Neural cell (in vitro differentiated cells): ENCODE measurements around the gene ZIK1. TPM values are rescaled to one million over a fixed set of nuclear protein-coding genes. Genes with fewer than 3 reads are reported as not detected.

ENCODE experiments used
- H2AFZ ChIP-seq: fragments of 200-600, 300-800 bp; sonication (generic), shearing (Covaris generic); 2 replicates; pipeline ENCODE4 v1.6.0; 2014; ENCODE audit warnings: low read depth, mild to moderate bottlenecking, antibody characterized with exemption, low read length, moderate library complexity
- H3F3A ChIP-seq: fragments of 200-600 bp; shearing (Covaris generic); 2 replicates; pipeline ENCODE4 v1.6.1; 2016; ENCODE audit warnings: mild to moderate bottlenecking, moderate library complexity, mixed read lengths, antibody characterized with exemption, low read length; ENCODE audit not compliant: insufficient read depth, poor library complexity, severe bottlenecking
- H3K27ac ChIP-seq: fragments of 200-600, 300-800 bp; sonication (generic), shearing (Covaris generic); 2 replicates; pipeline ENCODE4 v1.5.1; 2014; ENCODE audit warnings: mild to moderate bottlenecking, low read length, moderate library complexity
- H3K27me3 ChIP-seq: fragments of 300-800, 200-600 bp; sonication (generic), shearing (Covaris generic); 2 replicates; pipeline ENCODE4 v1.6.0; 2014; ENCODE audit warnings: mild to moderate bottlenecking, low read depth, low read length, moderate library complexity; ENCODE audit not compliant: insufficient read depth
- H3K36me3 ChIP-seq: fragments of 300-800, 200-600 bp; sonication (generic), shearing (Covaris generic); 2 replicates; pipeline ENCODE4 v1.5.1; 2014; ENCODE audit warnings: mild to moderate bottlenecking, antibody characterized with exemption, low read length, moderate library complexity; ENCODE audit not compliant: insufficient read depth
- H3K4me2 ChIP-seq: fragments of 300-800, 200-600 bp; sonication (generic), shearing (Covaris generic); 2 replicates; pipeline ENCODE4 v1.6.0; 2014; ENCODE audit warnings: mild to moderate bottlenecking, low read length
- H3K4me3 ChIP-seq: fragments of 300-800, 200-600 bp; sonication (generic), shearing (Covaris generic); 2 replicates; pipeline ENCODE4 v1.5.1; 2014; ENCODE audit warnings: mild to moderate bottlenecking, low read length, moderate library complexity
- H3K79me2 ChIP-seq: fragments of 200-600 bp; shearing (Covaris generic); replicated peaks from 2 replicates; pipeline ENCODE4 v1.6.0; 2014; ENCODE audit warnings: mild to moderate bottlenecking, low read length, moderate library complexity; ENCODE audit not compliant: insufficient read depth
- H3K9ac ChIP-seq: fragments of 300-800, 200-600 bp; sonication (generic), shearing (Covaris generic); 2 replicates; pipeline ENCODE4 v1.6.1; 2016; ENCODE audit warnings: mild to moderate bottlenecking, low read length, mixed read lengths
- H3K9me2 ChIP-seq: fragments of 200-600 bp; shearing (Covaris generic); 2 replicates; pipeline ENCODE4 v1.6.1; 2016; ENCODE audit warnings: mild to moderate bottlenecking, low read length, mixed read lengths; ENCODE audit not compliant: insufficient read depth
- H3K9me3 ChIP-seq: fragments of 200-600, 300-800 bp; sonication (generic), shearing (Covaris generic); 2 replicates; pipeline ENCODE4 v1.6.1; 2016; ENCODE audit warnings: mild to moderate bottlenecking, mixed run types, low read length, moderate library complexity, mixed read lengths
- H4K20me1 ChIP-seq: fragments of 200-600 bp; shearing (Covaris generic); 2 replicates; pipeline ENCODE4 v1.6.1; 2016; ENCODE audit warnings: mild to moderate bottlenecking, mixed run types; ENCODE audit not compliant: insufficient read depth
- EP300 ChIP-seq: fragments of 450-650 bp; conservative IDR thresholded peaks from 2 replicates; pipeline ENCODE4 v1.6.1; 2014; ENCODE audit warnings: antibody characterized with exemption, mild to moderate bottlenecking, moderate library complexity; ENCODE audit not compliant: poor library complexity, severe bottlenecking
- EZH2 ChIP-seq: fragments of 200-600, 300-800 bp; shearing (Covaris generic), sonication (generic); IDR thresholded peaks from 2 replicates; pipeline ENCODE4 v1.6.1; 2014; ENCODE audit warnings: antibody characterized with exemption, low read length, borderline replicate concordance, mild to moderate bottlenecking; ENCODE audit not compliant: insufficient read depth, poor library complexity, severe bottlenecking
- MXI1 ChIP-seq: fragments of 450-650 bp; conservative IDR thresholded peaks from 2 replicates; pipeline ENCODE4 v1.6.1; 2014; ENCODE audit warnings: antibody characterized with exemption, mild to moderate bottlenecking; ENCODE audit not compliant: poor library complexity, severe bottlenecking
- POLR2AphosphoS5 ChIP-seq: IDR thresholded peaks from 2 replicates; pipeline ENCODE4 v1.6.1; 2012
- RAD21 ChIP-seq: fragments of 450-650 bp; conservative IDR thresholded peaks from 2 replicates; pipeline ENCODE4 v1.6.1; 2014; ENCODE audit warnings: antibody characterized with exemption, mild to moderate bottlenecking, moderate library complexity
- SMC3 ChIP-seq: fragments of 450-650 bp; conservative IDR thresholded peaks from 2 replicates; pipeline ENCODE4 v1.6.1; 2014; ENCODE audit warnings: antibody characterized with exemption, mild to moderate bottlenecking, moderate library complexity; ENCODE audit not compliant: poor library complexity
- TAF1 ChIP-seq: IDR thresholded peaks from 2 replicates; pipeline ENCODE4 v1.6.1; 2012; ENCODE audit warnings: low read depth
- polyA plus RNA-seq: library from polyadenylated mRNA; depleted of rRNA; stranded (reverse); fragments of >200 nt; gene quantifications from 2 replicates; pipeline ENCODE4 v1.2.3, GENCODE V29; 2014
- TF ChIP-seq, protein P1 (sequence below): IDR thresholded peaks from 2 replicates; pipeline ENCODE4 v1.6.1; 2012; ENCODE audit warnings: borderline replicate concordance
- TF ChIP-seq, protein P2 (sequence below): fragments of 450-650 bp; IDR thresholded peaks from 2 replicates; pipeline ENCODE4 v1.5.1; 2014; ENCODE audit warnings: antibody characterized with exemption, mild to moderate bottlenecking, moderate library complexity; ENCODE audit not compliant: poor library complexity, severe bottlenecking

The ZIK1 gene
- polyA plus RNA-seq, 1 donor from 2014 or later, result 25.2 TPM

DNA sequence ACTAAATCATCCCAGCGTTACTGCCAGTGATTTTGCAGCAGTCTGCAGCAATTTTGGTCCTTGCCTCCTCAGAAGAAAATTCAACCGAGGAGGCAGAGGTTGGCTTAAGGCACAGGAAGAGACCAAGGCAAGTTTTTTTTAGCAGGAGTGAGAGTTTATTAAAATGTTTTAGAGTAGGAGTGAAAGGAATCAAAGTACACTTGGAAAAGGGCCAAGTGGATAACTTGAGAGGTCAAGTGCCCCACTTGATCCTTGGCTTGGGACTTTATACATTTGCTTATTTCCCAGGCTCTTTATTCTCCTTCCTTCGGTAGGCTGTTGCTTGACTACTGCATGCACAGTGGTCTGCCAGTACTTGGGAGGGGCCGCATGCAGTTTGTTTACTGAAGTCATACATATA lies 27.2 kb downstream of the ZIK1 start:
- H3K9me3 ChIP-seq, result no peaks in the 10 kb centered on the region
- no peaks in the 10 kb centered on the region for H3K27me3 ChIP-seq
- no peak overlapping the region for H3K4me2 ChIP-seq
- no peak overlapping the region for H3K4me3 ChIP-seq
- H4K20me1 ChIP-seq, result no peaks in the 10 kb centered on the region
- H3K79me2 ChIP-seq, result peaks cover 26% of the 10 kb centered on the region
- H3K9ac ChIP-seq, result no peak overlapping the region
- H3K9me2 ChIP-seq, result no peaks in the 10 kb centered on the region
- H3K36me3 ChIP-seq, result peaks cover 9% of the 10 kb centered on the region
- no peak overlapping the region for H2AFZ ChIP-seq
- H3K27ac ChIP-seq, result no peak overlapping the region
- TF ChIP-seq MXI1 (no peak), EP300 (no peak), RAD21 (no peak), TAF1 (no peak), SMC3 (no peak), POLR2AphosphoS5 (no peak), EZH2 (no peak)
- TF ChIP-seq, protein P1, sequence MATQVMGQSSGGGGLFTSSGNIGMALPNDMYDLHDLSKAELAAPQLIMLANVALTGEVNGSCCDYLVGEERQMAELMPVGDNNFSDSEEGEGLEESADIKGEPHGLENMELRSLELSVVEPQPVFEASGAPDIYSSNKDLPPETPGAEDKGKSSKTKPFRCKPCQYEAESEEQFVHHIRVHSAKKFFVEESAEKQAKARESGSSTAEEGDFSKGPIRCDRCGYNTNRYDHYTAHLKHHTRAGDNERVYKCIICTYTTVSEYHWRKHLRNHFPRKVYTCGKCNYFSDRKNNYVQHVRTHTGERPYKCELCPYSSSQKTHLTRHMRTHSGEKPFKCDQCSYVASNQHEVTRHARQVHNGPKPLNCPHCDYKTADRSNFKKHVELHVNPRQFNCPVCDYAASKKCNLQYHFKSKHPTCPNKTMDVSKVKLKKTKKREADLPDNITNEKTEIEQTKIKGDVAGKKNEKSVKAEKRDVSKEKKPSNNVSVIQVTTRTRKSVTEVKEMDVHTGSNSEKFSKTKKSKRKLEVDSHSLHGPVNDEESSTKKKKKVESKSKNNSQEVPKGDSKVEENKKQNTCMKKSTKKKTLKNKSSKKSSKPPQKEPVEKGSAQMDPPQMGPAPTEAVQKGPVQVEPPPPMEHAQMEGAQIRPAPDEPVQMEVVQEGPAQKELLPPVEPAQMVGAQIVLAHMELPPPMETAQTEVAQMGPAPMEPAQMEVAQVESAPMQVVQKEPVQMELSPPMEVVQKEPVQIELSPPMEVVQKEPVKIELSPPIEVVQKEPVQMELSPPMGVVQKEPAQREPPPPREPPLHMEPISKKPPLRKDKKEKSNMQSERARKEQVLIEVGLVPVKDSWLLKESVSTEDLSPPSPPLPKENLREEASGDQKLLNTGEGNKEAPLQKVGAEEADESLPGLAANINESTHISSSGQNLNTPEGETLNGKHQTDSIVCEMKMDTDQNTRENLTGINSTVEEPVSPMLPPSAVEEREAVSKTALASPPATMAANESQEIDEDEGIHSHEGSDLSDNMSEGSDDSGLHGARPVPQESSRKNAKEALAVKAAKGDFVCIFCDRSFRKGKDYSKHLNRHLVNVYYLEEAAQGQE, result no peak
- TF ChIP-seq, protein P2, sequence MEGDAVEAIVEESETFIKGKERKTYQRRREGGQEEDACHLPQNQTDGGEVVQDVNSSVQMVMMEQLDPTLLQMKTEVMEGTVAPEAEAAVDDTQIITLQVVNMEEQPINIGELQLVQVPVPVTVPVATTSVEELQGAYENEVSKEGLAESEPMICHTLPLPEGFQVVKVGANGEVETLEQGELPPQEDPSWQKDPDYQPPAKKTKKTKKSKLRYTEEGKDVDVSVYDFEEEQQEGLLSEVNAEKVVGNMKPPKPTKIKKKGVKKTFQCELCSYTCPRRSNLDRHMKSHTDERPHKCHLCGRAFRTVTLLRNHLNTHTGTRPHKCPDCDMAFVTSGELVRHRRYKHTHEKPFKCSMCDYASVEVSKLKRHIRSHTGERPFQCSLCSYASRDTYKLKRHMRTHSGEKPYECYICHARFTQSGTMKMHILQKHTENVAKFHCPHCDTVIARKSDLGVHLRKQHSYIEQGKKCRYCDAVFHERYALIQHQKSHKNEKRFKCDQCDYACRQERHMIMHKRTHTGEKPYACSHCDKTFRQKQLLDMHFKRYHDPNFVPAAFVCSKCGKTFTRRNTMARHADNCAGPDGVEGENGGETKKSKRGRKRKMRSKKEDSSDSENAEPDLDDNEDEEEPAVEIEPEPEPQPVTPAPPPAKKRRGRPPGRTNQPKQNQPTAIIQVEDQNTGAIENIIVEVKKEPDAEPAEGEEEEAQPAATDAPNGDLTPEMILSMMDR, result no peak
- no peaks in the 10 kb centered on the region for H3F3A ChIP-seq

DNA sequence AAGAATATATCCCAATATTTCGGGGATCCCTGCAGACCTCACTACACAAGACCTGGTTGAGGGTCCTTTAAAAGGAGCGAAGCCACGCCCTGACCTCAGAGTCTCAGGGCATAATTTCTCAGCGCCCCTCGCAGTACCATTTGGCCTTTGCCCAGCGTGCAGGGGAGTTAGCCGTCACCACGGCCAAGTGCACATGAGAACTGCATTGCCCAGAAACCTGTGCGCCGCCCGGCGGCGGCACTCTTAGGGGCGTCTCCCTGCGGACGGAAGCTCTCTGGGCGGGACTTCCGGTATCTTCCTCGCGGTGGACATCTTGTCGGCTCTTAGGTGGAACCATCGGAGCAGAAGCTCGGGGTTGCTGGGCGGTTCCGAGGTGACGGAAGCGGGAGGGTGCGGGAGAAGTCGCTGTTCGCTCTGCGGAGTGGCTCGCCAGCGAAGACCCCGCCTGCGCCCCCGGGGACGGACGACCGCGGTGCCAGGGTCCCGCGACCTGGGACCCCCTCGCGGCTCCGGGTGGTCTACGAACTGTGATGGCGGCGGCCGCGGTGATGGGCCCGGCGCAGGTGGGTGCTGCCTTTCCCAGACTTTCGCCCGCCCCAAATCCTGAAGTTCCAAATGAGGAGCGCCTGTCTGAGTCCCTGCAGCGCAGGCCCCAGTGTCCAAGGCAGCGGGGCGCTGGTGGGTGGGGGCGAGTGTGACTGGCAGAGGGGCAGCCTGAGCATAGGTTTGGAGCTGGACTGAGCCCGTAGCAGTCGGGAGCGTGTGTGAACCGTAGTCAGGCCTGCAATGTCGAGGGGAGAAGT lies 30.2 kb downstream of the ZIK1 start, which contains the start of gene ZNF134:
TSS of gene ZNF134 (plus strand) at position 302 of the 803 bp plus-strand sequence. CDS start 5,227 bp downstream, outside the sequence.
- TF ChIP-seq SMC3, result peak; percentile 55
- TF ChIP-seq, protein P1, result peak; percentile 80
- TF ChIP-seq POLR2AphosphoS5, result peak; percentile 92
- peak; percentile 85 for TF ChIP-seq TAF1
- TF ChIP-seq MXI1, result peak; percentile 81
- no peak for TF ChIP-seq EZH2
- TF ChIP-seq EP300, result no peak
- TF ChIP-seq, protein P2, result peak; percentile 42
- TF ChIP-seq RAD21, result peak; percentile 25
- peak within 1 kb of the TSS; percentile 53 for H3K4me2 ChIP-seq

More for the DNA sequence above, 30.2 kb downstream of the ZIK1 start, which contains the start of gene ZNF134:
- peak within 1 kb of the TSS; percentile 91 for H3K9ac ChIP-seq
- no peaks in the 10 kb centered on the region for H3K27me3 ChIP-seq
- peaks cover 20% of the 10 kb centered on the region for H3K9me3 ChIP-seq
- peak within 1 kb of the TSS; percentile 78 for H3K4me3 ChIP-seq
- peak within 1 kb of the TSS; percentile 87 for H3K27ac ChIP-seq
- no peaks in the 10 kb centered on the region for H4K20me1 ChIP-seq
- peak within 1 kb of the TSS; percentile 80 for H2AFZ ChIP-seq
- H3K36me3 ChIP-seq, result peaks cover 25% of the 10 kb centered on the region
- H3K9me2 ChIP-seq, result no peaks in the 10 kb centered on the region
- H3F3A ChIP-seq, result no peaks in the 10 kb centered on the region
- peaks cover 57% of the 10 kb centered on the region for H3K79me2 ChIP-seq
